ENCODE measurements around the gene KLHL36.

Gene KLHL36

GRCh38 chr16:84654998-84655397 lies 6.7 kb downstream of the KLHL36 start:
- no peak for DNase-seq (ENCODE audit: low read depth)
- H3K4me3 ChIP-seq (ENCODE audit: low read depth, low read length) = no peak overlapping the region
- no peak for TF ChIP-seq CTCF (IDR thresholded peaks at IDR 0.05; ENCODE audit: insufficient read depth, low read depth, low read length, missing control alignments)

DNA sequence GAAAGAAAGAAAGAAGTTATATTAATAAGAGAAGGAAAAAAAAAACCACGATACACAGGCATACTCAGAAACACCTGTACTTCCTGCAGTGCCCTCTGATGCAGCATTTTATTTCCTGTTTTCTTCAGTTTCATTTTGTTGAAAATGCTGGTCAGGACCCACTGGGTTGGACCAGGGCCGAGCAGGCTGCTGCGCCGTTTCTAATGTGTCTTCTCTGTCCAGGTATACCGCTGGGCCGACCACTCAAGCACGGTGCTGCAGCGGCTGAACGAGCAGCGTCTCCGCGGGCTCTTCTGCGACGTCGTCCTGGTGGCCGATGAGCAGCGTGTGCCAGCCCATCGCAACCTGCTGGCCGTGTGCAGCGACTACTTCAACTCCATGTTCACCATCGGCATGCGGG lies 8.3 kb downstream of the KLHL36 start:
- TF ChIP-seq CTCF (IDR thresholded peaks at IDR 0.05; ENCODE audit: insufficient read depth, low read depth, low read length, missing control alignments) = no peak
- DNase-seq (ENCODE audit: low read depth) = no peak
- no peak overlapping the region for H3K4me3 ChIP-seq (ENCODE audit: low read depth, low read length)

DNA sequence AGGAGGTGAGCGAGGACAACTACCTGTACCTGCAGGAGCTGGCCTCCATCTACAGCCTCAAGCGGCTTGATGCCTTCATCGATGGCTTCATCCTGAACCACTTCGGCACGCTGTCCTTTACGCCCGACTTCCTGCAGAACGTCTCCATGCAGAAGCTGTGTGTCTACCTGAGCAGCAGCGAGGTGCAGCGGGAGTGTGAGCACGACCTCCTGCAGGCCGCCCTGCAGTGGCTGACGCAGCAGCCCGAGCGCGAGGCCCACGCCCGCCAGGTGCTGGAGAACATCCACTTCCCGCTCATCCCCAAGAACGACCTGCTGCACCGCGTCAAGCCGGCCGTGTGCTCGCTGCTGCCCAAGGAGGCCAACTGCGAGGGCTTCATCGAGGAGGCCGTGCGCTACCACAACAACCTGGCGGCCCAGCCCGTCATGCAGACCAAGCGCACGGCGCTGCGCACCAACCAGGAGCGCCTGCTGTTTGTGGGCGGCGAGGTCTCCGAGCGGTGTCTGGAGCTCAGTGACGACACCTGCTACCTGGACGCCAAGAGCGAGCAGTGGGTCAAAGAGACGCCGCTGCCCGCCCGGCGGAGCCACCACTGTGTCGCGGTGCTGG lies 9.0 kb downstream of the KLHL36 start:
- no peak for DNase-seq (ENCODE audit: low read depth)
- TF ChIP-seq CTCF (IDR thresholded peaks at IDR 0.05; ENCODE audit: insufficient read depth, low read depth, low read length, missing control alignments) = no peak
- no peak overlapping the region for H3K4me3 ChIP-seq (ENCODE audit: low read depth, low read length)

DNA sequence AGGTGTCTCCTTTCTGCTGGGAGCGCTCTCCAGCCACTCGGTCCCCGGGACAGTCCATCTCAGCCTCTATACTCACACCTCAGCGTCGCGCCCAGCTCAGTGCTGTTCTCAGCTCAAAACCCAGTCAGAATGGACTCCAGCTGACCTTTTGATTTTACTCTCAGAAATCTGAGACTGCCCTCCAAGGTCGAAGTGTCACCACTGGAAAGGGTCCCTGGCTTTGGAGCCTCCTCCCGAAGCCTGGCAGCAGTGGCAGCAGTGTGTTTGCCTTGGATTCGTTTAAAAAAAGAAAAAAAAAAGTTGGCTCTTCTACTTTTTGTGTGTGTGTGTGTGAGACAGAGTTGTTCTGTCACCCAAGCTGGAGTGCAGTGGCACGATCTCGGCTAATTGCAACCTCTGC lies 10.4 kb downstream of the KLHL36 start:
- TF ChIP-seq CTCF (IDR thresholded peaks at IDR 0.05; ENCODE audit: insufficient read depth, low read depth, low read length, missing control alignments) = no peak
- no peak overlapping the region for H3K4me3 ChIP-seq (ENCODE audit: low read depth, low read length)
- no peak for DNase-seq (ENCODE audit: low read depth)

GRCh38 chr16:84659656-84660300 lies 11.5 kb downstream of the KLHL36 start:
- DNase-seq (ENCODE audit: low read depth) = no peak
- TF ChIP-seq CTCF (IDR thresholded peaks at IDR 0.05; ENCODE audit: insufficient read depth, low read depth, low read length, missing control alignments) = no peak
- no peak overlapping the region for H3K4me3 ChIP-seq (ENCODE audit: low read depth, low read length)

- TF ChIP-seq CTCF (IDR thresholded peaks at IDR 0.05; ENCODE audit: insufficient read depth, low read depth, low read length, missing control alignments) = no peak
- no peak for DNase-seq (ENCODE audit: low read depth)
- no peak overlapping the region for H3K4me3 ChIP-seq (ENCODE audit: low read depth, low read length)
These were observed 12.7 kb downstream of the KLHL36 start for GRCh38 chr16:84660973-84661372.
